OCI-LY7 (cell line): ENCODE results near the gene JAML.

ENCODE experiments used
- EZH2phosphoT487 ChIP-seq: fragments of 200-600 bp; sonication (generic); IDR thresholded peaks from 2 replicates; pipeline ENCODE4 v1.6.1; 2018; ENCODE audit warnings: low read depth, borderline replicate concordance, mild to moderate bottlenecking, mixed run types, antibody characterized with exemption, low read length, moderate library complexity, mixed read lengths
- TF ChIP-seq, protein P1 (sequence below): fragments of 200-600 bp; sonication (generic); conservative IDR thresholded peaks from 2 replicates; pipeline ENCODE4 v1.5.1; 2014; ENCODE audit warnings: mild to moderate bottlenecking, antibody characterized with exemption, low read length, moderate library complexity, mixed read lengths

DNA sequence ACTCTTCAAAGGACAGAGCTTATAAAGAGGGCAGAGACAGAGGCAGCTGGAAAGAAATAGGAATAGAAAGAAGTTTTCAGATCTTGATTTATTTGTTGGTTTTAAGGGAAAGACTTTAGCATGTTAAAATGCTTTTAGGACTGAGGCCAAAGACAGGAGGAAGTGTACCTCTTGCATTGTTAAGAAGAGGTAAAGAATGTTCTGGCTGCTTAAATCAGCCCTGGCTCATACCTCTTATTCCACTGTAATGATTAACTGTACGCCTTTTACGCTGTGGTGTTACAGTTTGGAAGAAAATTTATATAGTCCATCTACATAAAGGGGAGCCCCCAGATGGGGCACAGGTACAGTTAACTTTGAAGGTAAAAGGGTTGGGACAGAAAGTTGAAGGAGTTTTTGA, 49.4 kb upstream of the JAML start:
- TF ChIP-seq, protein P1, sequence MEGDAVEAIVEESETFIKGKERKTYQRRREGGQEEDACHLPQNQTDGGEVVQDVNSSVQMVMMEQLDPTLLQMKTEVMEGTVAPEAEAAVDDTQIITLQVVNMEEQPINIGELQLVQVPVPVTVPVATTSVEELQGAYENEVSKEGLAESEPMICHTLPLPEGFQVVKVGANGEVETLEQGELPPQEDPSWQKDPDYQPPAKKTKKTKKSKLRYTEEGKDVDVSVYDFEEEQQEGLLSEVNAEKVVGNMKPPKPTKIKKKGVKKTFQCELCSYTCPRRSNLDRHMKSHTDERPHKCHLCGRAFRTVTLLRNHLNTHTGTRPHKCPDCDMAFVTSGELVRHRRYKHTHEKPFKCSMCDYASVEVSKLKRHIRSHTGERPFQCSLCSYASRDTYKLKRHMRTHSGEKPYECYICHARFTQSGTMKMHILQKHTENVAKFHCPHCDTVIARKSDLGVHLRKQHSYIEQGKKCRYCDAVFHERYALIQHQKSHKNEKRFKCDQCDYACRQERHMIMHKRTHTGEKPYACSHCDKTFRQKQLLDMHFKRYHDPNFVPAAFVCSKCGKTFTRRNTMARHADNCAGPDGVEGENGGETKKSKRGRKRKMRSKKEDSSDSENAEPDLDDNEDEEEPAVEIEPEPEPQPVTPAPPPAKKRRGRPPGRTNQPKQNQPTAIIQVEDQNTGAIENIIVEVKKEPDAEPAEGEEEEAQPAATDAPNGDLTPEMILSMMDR = no peak
- TF ChIP-seq EZH2phosphoT487 = no peak
